CD4-positive, alpha-beta memory T cell (primary cell): ENCODE measurements around the gene HIRA. TPM values are rescaled to one million over a fixed set of nuclear protein-coding genes. Genes with fewer than 3 reads are reported as not detected.

Source experiments
- CTCF ChIA-PET: fragments of 350-600 bp; sonication (Branson Sonifier 250); formaldehyde crosslinking; loops from one replicate; lab custom pipeline; 2021; ENCODE audit warnings: inconsistent platforms; ENCODE audit not compliant: partially characterized antibody; lab: Charles Lee
- POLR2A ChIA-PET: fragments of 350-600 bp; sonication (Branson Sonifier 250); formaldehyde crosslinking; loops from one replicate; lab custom pipeline; 2021; ENCODE audit not compliant: partially characterized antibody; lab: Charles Lee
- DNase-seq, 5 donors: peaks; one replicate each; pipeline versions ENCODE4 v3.0.0 to v3.0.0-alpha.2; 2020 to 2022; ENCODE audit warnings: mixed read lengths in 1 of 5
- H3K27ac ChIP-seq: one replicate; pipeline ENCODE4 v1.7.0; 2013; ENCODE audit warnings: low read depth, low read length
- H3K27me3 ChIP-seq: 2 replicates; pipeline ENCODE4 v1.7.0; 2013; ENCODE audit warnings: mild to moderate bottlenecking, low read length, moderate library complexity; ENCODE audit not compliant: insufficient read depth
- H3K36me3 ChIP-seq: 2 replicates; pipeline ENCODE4 v1.7.0; 2013; ENCODE audit warnings: mild to moderate bottlenecking, low read length, moderate library complexity; ENCODE audit not compliant: insufficient read depth
- H3K4me1 ChIP-seq: 2 replicates; pipeline ENCODE4 v1.7.0; 2013; ENCODE audit warnings: mild to moderate bottlenecking, low read length, moderate library complexity; ENCODE audit not compliant: insufficient read depth
- H3K4me3 ChIP-seq, 2 donors: one replicate each; pipeline ENCODE4 v1.7.0; 2013; ENCODE audit warnings: low read length in 2 of 2, mild to moderate bottlenecking in 1 of 2
- H3K9me3 ChIP-seq, 2 donors: one replicate each; pipeline ENCODE4 v1.7.0; 2013; ENCODE audit warnings: low read length in 2 of 2, control low read depth in 1 of 2; ENCODE audit not compliant: control insufficient read depth in 1 of 2
- H3K27ac Mint-ChIP-seq, 7 donors: one replicate each; pipeline ENCODE4 v1.8.0; 2020 to 2021; ENCODE audit warnings: mixed read lengths in 7 of 7, mild to moderate bottlenecking in 6 of 7, inconsistent platforms in 3 of 7, moderate library complexity in 3 of 7
- H3K27me3 Mint-ChIP-seq, 2 donors: one replicate each; pipeline ENCODE4 v1.8.0; 2020 to 2021; ENCODE audit warnings: mixed read lengths in 2 of 2
- H3K36me3 Mint-ChIP-seq, 2 donors: one replicate each; pipeline ENCODE4 v1.8.0; 2020 to 2021; ENCODE audit warnings: mixed read lengths in 2 of 2, inconsistent platforms in 1 of 2, mild to moderate bottlenecking in 1 of 2
- H3K4me1 Mint-ChIP-seq, 4 donors: one replicate each; pipeline ENCODE4 v1.8.0; 2020 to 2021; ENCODE audit warnings: mixed read lengths in 4 of 4, mild to moderate bottlenecking in 1 of 4
- H3K4me3 Mint-ChIP-seq, 8 donors: one replicate each; pipeline ENCODE4 v1.8.0; 2020 to 2021; ENCODE audit warnings: mixed read lengths in 8 of 8, mild to moderate bottlenecking in 7 of 8, moderate library complexity in 6 of 8, inconsistent platforms in 3 of 8
- H3K9me3 Mint-ChIP-seq, 8 donors: one replicate each; pipeline ENCODE4 v1.8.0; 2020 to 2021; ENCODE audit warnings: mixed read lengths in 8 of 8, mild to moderate bottlenecking in 5 of 8, inconsistent platforms in 3 of 8, moderate library complexity in 1 of 8
- intact Hi-C: fragments of 100-400 bp; cut with micrococcal nuclease; formaldehyde crosslinking; loops from one replicate; pipeline ENCODE4 v1.15.1; 2023
- polyA plus RNA-seq, 2 donors: library from polyadenylated mRNA; unstranded; fragments of 300-500 nt; fragmentation: Illumina TruSeq; gene quantifications; one replicate each; pipeline ENCODE4 v1.2.3, GENCODE V29; 2021
- total RNA-seq, 2 experiments: library from RNA; stranded (reverse); gene quantifications; one replicate each; pipeline ENCODE4 v1.2.3, GENCODE V29; 2021

HIRA gene
- total and polyA plus RNA-seq, 4 experiments from 2014 or later = 1.4 to 30.8 (median 17.6) TPM

- Histone ChIP-seq H3K9me3 (no peaks in the 10 kb centered on the region), H3K4me1 (no peaks in the 10 kb centered on the region), H3K27ac (no peak overlapping the region), H3K36me3 (peaks cover 33% of the 10 kb centered on the region), H3K4me3 (no peak overlapping the region), H3K27me3 (no peaks in the 10 kb centered on the region)
- Mint-ChIP-seq H3K9me3 (peaks cover 0 to 5% (median 0%) of the 10 kb centered on the region in 8 donors), H3K27ac (peak overlapping the region in 4 of 7 donors; percentile 6 to 82 (median 70)), H3K36me3 (peaks cover 74 to 80% of the 10 kb centered on the region in 2 donors), H3K4me1 (peaks cover 0 to 9% (median 1%) of the 10 kb centered on the region in 4 donors), H3K27me3 (no peaks in the 10 kb centered on the region), H3K4me3 (no peak overlapping the region)
- intact Hi-C loops = no loop called here
- no peak for DNase-seq
- ChIA-PET CTCF (no interaction called here), POLR2A (no interaction called here)
Measured at GRCh38 chr22:19346677-19347265, 84.8 kb downstream of the HIRA start.

DNA sequence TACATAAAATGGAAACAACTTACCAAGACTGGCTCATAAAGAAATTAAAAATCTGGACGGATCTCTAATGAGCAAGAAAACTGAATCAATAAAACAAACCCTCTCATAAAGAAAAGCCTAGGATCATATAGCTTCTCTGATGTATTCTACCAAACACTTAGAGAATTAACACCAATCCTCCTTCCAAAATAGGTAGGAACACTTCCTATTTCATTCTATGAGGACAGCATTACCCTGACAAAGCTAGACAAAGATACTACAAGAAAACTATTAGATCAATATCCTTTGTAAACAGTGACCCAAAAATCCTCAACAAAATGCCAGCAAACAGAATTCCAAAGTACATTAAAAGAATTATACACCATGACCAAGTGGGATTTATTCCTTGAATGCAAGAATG, 87.1 kb downstream of the HIRA start:
- peak overlapping the region in 2 of 7 donors; percentile 1 to 10 for H3K27ac Mint-ChIP-seq
- peaks cover 2 to 13% (median 7%) of the 10 kb centered on the region in 8 donors for H3K9me3 Mint-ChIP-seq
- DNase-seq = no peak
- Histone ChIP-seq H3K36me3 (peaks cover 24% of the 10 kb centered on the region), H3K4me3 (no peak overlapping the region), H3K9me3 (no peaks in the 10 kb centered on the region), H3K27ac (no peak overlapping the region), H3K27me3 (no peaks in the 10 kb centered on the region), H3K4me1 (no peaks in the 10 kb centered on the region)
- POLR2A ChIA-PET = no interaction called here
- H3K36me3 Mint-ChIP-seq = peaks cover 75 to 79% of the 10 kb centered on the region in 2 donors
- CTCF ChIA-PET = interaction anchor here (0.7 kb wide), 1 partner anchor 336 kb away, joined by 3 read pairs; no protein-coding TSS in a partner anchor
- no peak overlapping the region for H3K4me3 Mint-ChIP-seq
- peaks cover 0 to 9% (median 2%) of the 10 kb centered on the region in 4 donors for H3K4me1 Mint-ChIP-seq
- H3K27me3 Mint-ChIP-seq = no peaks in the 10 kb centered on the region
- intact Hi-C loops = no loop called here

DNA sequence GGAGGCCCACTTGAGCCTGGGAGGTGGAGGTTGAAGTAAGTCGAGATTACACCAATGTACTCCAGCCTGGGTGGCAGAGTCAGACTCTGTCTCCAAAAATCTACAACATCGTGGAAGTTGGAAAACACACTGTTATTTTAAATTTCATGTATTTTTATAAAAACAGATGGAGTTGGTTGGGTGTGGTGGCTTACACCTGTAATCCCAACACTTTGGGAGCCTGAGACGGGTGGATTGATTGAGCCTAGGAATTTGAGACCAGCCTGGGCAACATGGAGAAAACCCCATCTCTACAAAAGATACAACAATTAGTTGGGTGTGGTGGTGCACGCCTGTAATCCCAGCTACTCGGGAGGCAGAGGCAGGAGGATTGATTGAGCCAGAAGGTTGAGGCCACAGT, 88.1 kb downstream of the HIRA start:
- no peaks in the 10 kb centered on the region for H3K27me3 ChIP-seq
- H3K36me3 ChIP-seq = peaks cover 21% of the 10 kb centered on the region
- H3K9me3 ChIP-seq = no peaks in the 10 kb centered on the region
- Mint-ChIP-seq H3K27ac (no peak overlapping the region), H3K9me3 (peaks cover 5 to 21% (median 15%) of the 10 kb centered on the region in 8 donors), H3K4me1 (peaks cover 0 to 9% (median 2%) of the 10 kb centered on the region in 4 donors), H3K27me3 (no peaks in the 10 kb centered on the region), H3K4me3 (no peak overlapping the region), H3K36me3 (peaks cover 81 to 83% of the 10 kb centered on the region in 2 donors)
- no peak overlapping the region for H3K4me3 ChIP-seq
- no peaks in the 10 kb centered on the region for H3K4me1 ChIP-seq
- DNase-seq = no peak
- CTCF ChIA-PET = interaction anchor here (0.7 kb wide), 1 partner anchor 337 kb away, joined by 3 read pairs; no protein-coding TSS in a partner anchor
- intact Hi-C loops = no loop called here
- POLR2A ChIA-PET = no interaction called here
- H3K27ac ChIP-seq = no peak overlapping the region

DNA sequence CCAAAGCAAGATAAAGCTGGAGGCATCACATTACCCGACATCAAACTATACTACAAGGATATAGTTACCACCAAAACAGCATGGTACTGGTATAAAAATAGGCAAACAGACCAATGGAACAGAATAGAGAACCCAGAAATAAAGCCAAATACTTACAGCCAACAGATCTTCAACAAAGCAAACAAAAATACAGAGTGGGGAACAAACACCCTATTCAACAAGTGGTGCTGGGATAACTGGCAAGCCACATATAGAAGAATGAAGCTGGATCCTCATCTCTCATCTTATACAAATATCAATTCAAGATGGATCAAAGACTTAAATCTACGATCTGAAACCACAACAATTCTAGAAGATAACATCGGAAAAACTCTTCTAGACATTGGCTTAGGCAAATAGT, 90.0 kb downstream of the HIRA start:
- H3K27me3 ChIP-seq = no peaks in the 10 kb centered on the region
- H3K9me3 Mint-ChIP-seq = peaks cover 8 to 40% (median 34%) of the 10 kb centered on the region in 8 donors
- no peak for DNase-seq
- H3K36me3 Mint-ChIP-seq = peaks cover 86 to 92% of the 10 kb centered on the region in 2 donors
- intact Hi-C loops = no loop called here
- no peak overlapping the region for H3K27ac ChIP-seq
- H3K4me1 Mint-ChIP-seq = peaks cover 0 to 9% (median 2%) of the 10 kb centered on the region in 4 donors
- no peak overlapping the region for H3K4me3 ChIP-seq
- H3K36me3 ChIP-seq = peaks cover 30% of the 10 kb centered on the region
- no peaks in the 10 kb centered on the region for H3K4me1 ChIP-seq
- no peaks in the 10 kb centered on the region for H3K27me3 Mint-ChIP-seq
- H3K4me3 Mint-ChIP-seq = no peak overlapping the region
- H3K9me3 ChIP-seq = peaks cover 0 to 12% of the 10 kb centered on the region in 2 donors
- no peak overlapping the region for H3K27ac Mint-ChIP-seq
- CTCF ChIA-PET = no interaction called here
- POLR2A ChIA-PET = no interaction called here

DNA sequence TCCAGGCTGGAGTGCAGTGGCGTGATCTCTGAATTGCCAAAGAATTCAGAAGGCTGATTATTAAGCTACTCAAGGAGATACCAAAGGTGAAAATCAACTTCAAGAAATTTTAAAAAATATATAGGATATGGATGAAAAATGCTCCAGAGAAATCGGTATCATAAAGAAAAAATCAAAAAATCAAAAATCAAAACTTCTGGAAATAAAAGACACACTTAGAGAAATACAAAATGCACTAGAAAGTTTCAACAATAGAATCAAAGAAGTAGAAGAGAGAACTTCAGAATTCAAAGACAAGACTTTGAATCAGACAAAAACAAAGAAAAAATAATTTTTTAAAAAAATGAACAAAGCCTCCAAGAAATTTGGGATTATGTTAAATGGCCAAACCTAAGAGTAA, 94.4 kb downstream of the HIRA start:
- no peaks in the 10 kb centered on the region for H3K27me3 ChIP-seq
- no peak overlapping the region for H3K27ac Mint-ChIP-seq
- no peaks in the 10 kb centered on the region for H3K27me3 Mint-ChIP-seq
- H3K27ac ChIP-seq = no peak overlapping the region
- H3K9me3 ChIP-seq = peaks cover 0 to 18% of the 10 kb centered on the region in 2 donors
- ChIA-PET CTCF (no interaction called here), POLR2A (no interaction called here)
- H3K36me3 Mint-ChIP-seq = peaks cover 82 to 92% of the 10 kb centered on the region in 2 donors
- peaks cover 0 to 4% (median 0%) of the 10 kb centered on the region in 4 donors for H3K4me1 Mint-ChIP-seq
- peaks cover 40% of the 10 kb centered on the region for H3K36me3 ChIP-seq
- H3K9me3 Mint-ChIP-seq = peaks cover 7 to 77% (median 61%) of the 10 kb centered on the region in 8 donors
- intact Hi-C loops = no loop called here
- no peaks in the 10 kb centered on the region for H3K4me1 ChIP-seq
- no peak overlapping the region for H3K4me3 ChIP-seq
- no peak for DNase-seq
- no peak overlapping the region for H3K4me3 Mint-ChIP-seq

GRCh38 chr22:19336133-19337075, 95.1 kb downstream of the HIRA start:
- peaks cover 5 to 84% (median 60%) of the 10 kb centered on the region in 8 donors for H3K9me3 Mint-ChIP-seq
- no peak overlapping the region for H3K4me3 Mint-ChIP-seq
- H3K27me3 Mint-ChIP-seq = no peaks in the 10 kb centered on the region
- H3K36me3 Mint-ChIP-seq = peaks cover 83 to 92% of the 10 kb centered on the region in 2 donors
- no peaks in the 10 kb centered on the region for H3K4me1 Mint-ChIP-seq
- ChIA-PET CTCF (no interaction called here), POLR2A (no interaction called here)
- peak in 1 of 5 donors; percentile 22 for DNase-seq
- no peak overlapping the region for H3K4me3 ChIP-seq
- no peak overlapping the region for H3K27ac Mint-ChIP-seq
- intact Hi-C loops = no loop called here
- no peaks in the 10 kb centered on the region for H3K4me1 ChIP-seq
- H3K9me3 ChIP-seq = peaks cover 0 to 18% of the 10 kb centered on the region in 2 donors
- H3K27ac ChIP-seq = no peak overlapping the region
- peaks cover 44% of the 10 kb centered on the region for H3K36me3 ChIP-seq
- H3K27me3 ChIP-seq = no peaks in the 10 kb centered on the region

DNA sequence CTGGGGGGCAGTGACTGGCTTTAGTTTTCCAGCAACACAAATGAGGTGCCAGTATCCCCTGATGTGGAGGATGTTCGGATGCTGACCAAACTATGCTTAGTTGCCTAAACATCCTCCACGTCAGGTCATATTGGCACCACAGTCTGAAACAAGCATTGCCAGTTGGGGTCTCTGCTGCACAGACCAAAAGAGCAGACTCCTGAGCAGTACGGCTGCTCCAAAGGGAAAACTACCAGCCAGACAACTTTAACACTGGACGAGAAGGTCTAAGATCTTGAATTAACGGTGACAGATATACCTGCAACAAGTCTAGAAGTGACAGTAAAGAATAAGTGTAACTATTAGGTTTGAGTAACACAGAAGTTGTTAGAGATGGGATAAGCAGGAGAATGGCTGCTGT, 99.6 kb downstream of the HIRA start:
- no peak overlapping the region for H3K4me3 Mint-ChIP-seq
- Histone ChIP-seq H3K4me1 (no peaks in the 10 kb centered on the region), H3K27me3 (no peaks in the 10 kb centered on the region), H3K36me3 (peaks cover 44% of the 10 kb centered on the region), H3K27ac (no peak overlapping the region), H3K9me3 (peaks cover 0 to 16% of the 10 kb centered on the region in 2 donors), H3K4me3 (no peak overlapping the region)
- peaks cover 70 to 75% of the 10 kb centered on the region in 2 donors for H3K36me3 Mint-ChIP-seq
- H3K4me1 Mint-ChIP-seq = no peaks in the 10 kb centered on the region
- intact Hi-C loops = no loop called here
- ChIA-PET CTCF (no interaction called here), POLR2A (no interaction called here)
- peak overlapping the region in 1 of 7 donors; percentile 52 for H3K27ac Mint-ChIP-seq
- H3K9me3 Mint-ChIP-seq = peaks cover 2 to 74% (median 40%) of the 10 kb centered on the region in 8 donors
- no peaks in the 10 kb centered on the region for H3K27me3 Mint-ChIP-seq
- no peak for DNase-seq
